Common myeloid progenitor, CD34-positive (primary cell): ENCODE data around the gene MN1.

Experiments used
- CTCF ChIA-PET: fragments of 350-600 bp; sonication (Branson Sonifier 250); formaldehyde crosslinking; loops from one replicate; lab custom pipeline; 2021; ENCODE audit warnings: antibody characterized with exemption; lab: Charles Lee
- POLR2A ChIA-PET: fragments of 350-600 bp; sonication (Branson Sonifier 250); formaldehyde crosslinking; loops from one replicate; lab custom pipeline; 2021; ENCODE audit warnings: antibody characterized with exemption; lab: Charles Lee
- DNase-seq, 3 donors: peaks; one replicate each; pipeline versions ENCODE4 v3.0.0 to v3.0.0-alpha.2; 2013
- H3K27ac ChIP-seq, 2 experiments: 1 replicate in 1 of 2; 2 replicates in 1 of 2; pipeline ENCODE4 v1.7.0; 2013; ENCODE audit warnings: inconsistent platforms in 2 of 2, low read length in 2 of 2, mild to moderate bottlenecking in 2 of 2, low read depth in 1 of 2, moderate library complexity in 1 of 2; ENCODE audit not compliant: severe bottlenecking in 2 of 2, insufficient read depth in 1 of 2, poor library complexity in 1 of 2
- H3K27me3 ChIP-seq, 5 experiments: replicated peaks in 2 of 5; 1 replicate in 3 of 5; 2 replicates in 2 of 5; pipeline versions ENCODE4 v1.6.1 to v1.7.0; 2013; ENCODE audit warnings: low read length in 4 of 5, mild to moderate bottlenecking in 2 of 5, moderate library complexity in 2 of 5, inconsistent platforms in 1 of 5; ENCODE audit not compliant: insufficient read depth in 5 of 5, control insufficient read depth in 4 of 5
- H3K36me3 ChIP-seq, 4 experiments: 1 replicate in 2 of 4; 2 replicates in 2 of 4; pipeline versions ENCODE4 v1.6.1 to v1.7.0; 2013; ENCODE audit warnings: low read length in 3 of 4, control low read depth in 1 of 4, mild to moderate bottlenecking in 1 of 4; ENCODE audit not compliant: control insufficient read depth in 4 of 4, insufficient read depth in 4 of 4
- H3K4me1 ChIP-seq, 4 experiments: 1 replicate in 3 of 4; 2 replicates in 1 of 4; pipeline versions ENCODE4 v1.6.1 to v1.7.1; 2013; ENCODE audit warnings: low read length in 3 of 4, mild to moderate bottlenecking in 3 of 4, control low read depth in 1 of 4, inconsistent platforms in 1 of 4, moderate library complexity in 1 of 4; ENCODE audit not compliant: control insufficient read depth in 4 of 4, insufficient read depth in 4 of 4; ENCODE audit errors: control extremely low read depth in 1 of 4
- H3K4me3 ChIP-seq, 7 experiments: 1 replicate in 4 of 7; 2 replicates in 3 of 7; pipeline versions ENCODE4 v1.5.1 to v1.7.0; 2013; ENCODE audit warnings: mild to moderate bottlenecking in 7 of 7, low read length in 6 of 7, moderate library complexity in 6 of 7, inconsistent platforms in 2 of 7, low read depth in 2 of 7, control low read depth in 1 of 7; ENCODE audit not compliant: insufficient read depth in 4 of 7, control insufficient read depth in 1 of 7; ENCODE audit errors: extremely low read depth in 1 of 7
- H3K9me3 ChIP-seq, 5 experiments: 1 replicate in 4 of 5; 2 replicates in 1 of 5; pipeline versions ENCODE4 v1.6.1 to v1.7.1; 2013; ENCODE audit warnings: low read length in 4 of 5, mild to moderate bottlenecking in 2 of 5, inconsistent platforms in 1 of 5, low read depth in 1 of 5, moderate library complexity in 1 of 5; ENCODE audit not compliant: control insufficient read depth in 4 of 5, insufficient read depth in 2 of 5; ENCODE audit errors: control extremely low read depth in 1 of 5
- WGBS: methylation state at CpG from one replicate; pipeline ENCODE4 v1.1.5; 2013; ENCODE audit not compliant: insufficient coverage; 5-methylcytosine and 5-hydroxymethylcytosine counted together

Gene MN1

DNA sequence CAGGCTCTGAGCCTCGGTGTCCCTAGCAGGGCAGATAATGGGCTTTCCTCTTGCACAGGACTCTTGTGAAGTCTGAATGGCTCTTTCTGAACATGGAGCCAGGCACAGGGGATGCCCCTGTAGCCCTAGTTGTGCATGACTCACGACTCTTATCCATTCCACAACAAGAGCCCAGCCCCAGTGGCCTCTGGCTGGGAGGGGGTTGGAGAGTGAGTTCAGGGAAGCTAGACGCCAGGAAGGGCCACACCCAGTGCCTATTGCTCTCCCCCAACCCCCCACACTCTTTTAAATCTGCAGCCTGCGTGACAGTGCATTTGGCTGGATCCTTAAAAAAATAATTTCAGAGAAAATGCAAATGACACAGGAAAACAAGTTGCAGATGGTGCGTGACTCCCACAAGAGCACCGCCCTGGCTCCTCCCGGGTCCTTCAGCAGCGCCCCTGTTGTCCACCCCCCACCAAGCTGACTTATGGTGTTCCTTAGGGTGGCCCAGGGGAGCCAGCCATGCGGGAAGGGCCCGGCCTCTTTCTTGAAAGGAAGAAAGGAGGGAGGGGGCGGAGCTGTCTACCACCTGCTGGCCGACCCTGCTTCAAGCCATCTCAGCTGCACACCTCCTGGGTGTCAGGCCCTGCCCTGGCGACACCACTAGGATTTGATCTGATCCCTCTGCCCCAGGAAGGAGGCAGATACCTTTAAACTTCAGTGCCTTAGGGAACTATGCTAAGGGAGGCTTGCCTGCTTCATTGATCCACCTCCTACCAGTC lies 74.7 kb downstream of the MN1 start:
- CTCF ChIA-PET: interaction anchor here (0.6 kb wide), 1 partner anchor 80 kb away, joined by 3 read pairs; no protein-coding TSS in a partner anchor
- POLR2A ChIA-PET: no interaction called here
- peaks cover 0 to 5% (median 0%) of the 10 kb centered on the region in 5 experiments for H3K9me3 ChIP-seq
- 39% methylated on average over 6 of the region's 13 CpGs for WGBS
- H3K4me3 ChIP-seq: peak overlapping the region in 1 of 7 experiments; percentile 2
- no peak overlapping the region for H3K27ac ChIP-seq
- DNase-seq: peak; percentile 36 to 88 (median 77)
- no peaks in the 10 kb centered on the region for H3K36me3 ChIP-seq
- peaks cover 0 to 22% (median 13%) of the 10 kb centered on the region in 4 experiments for H3K4me1 ChIP-seq
- H3K27me3 ChIP-seq: no peaks in the 10 kb centered on the region

- Histone ChIP-seq H3K27me3 (no peaks in the 10 kb centered on the region), H3K36me3 (no peaks in the 10 kb centered on the region), H3K4me1 (peaks cover 0 to 22% (median 13%) of the 10 kb centered on the region in 4 experiments), H3K4me3 (peak overlapping the region in 1 of 7 experiments; percentile 2), H3K27ac (no peak overlapping the region), H3K9me3 (peaks cover 0 to 5% (median 0%) of the 10 kb centered on the region in 5 experiments)
- CTCF ChIA-PET: no interaction called here
- WGBS: 90% methylated on average over 4 of the region's 5 CpGs
- no peak for DNase-seq
- POLR2A ChIA-PET: no interaction called here
These were observed 75.2 kb downstream of the MN1 start for GRCh38 chr22:27726331-27726685.

DNA sequence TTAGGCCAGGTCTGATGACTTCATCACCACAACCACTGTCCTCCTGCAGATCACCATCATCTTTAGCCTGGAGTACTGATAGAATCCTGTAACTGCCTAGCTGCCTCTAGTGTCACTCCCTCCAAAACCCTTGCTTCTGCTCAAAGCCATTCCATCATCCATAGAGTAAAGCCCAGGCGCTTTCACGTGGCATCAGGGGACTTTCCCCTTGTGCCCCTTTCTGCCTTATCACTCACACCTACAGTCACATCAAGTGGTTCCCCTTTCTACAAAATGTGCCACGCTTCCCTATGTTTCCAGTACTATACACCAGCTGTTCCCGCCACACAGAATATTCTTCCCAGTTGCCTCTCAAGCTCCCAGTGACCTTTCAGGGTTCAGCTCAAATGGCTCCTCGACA lies 75.9 kb downstream of the MN1 start:
- peak in 2 of 3 donors; percentile 70 to 79 for DNase-seq
- ChIA-PET POLR2A (no interaction called here), CTCF (no interaction called here)
- no peak overlapping the region for H3K4me3 ChIP-seq
- WGBS: 33% methylated on average over 3 of the region's 5 CpGs
- H3K27me3 ChIP-seq: no peaks in the 10 kb centered on the region
- no peaks in the 10 kb centered on the region for H3K36me3 ChIP-seq
- peaks cover 0 to 22% (median 13%) of the 10 kb centered on the region in 4 experiments for H3K4me1 ChIP-seq
- peaks cover 0 to 5% (median 0%) of the 10 kb centered on the region in 5 experiments for H3K9me3 ChIP-seq
- H3K27ac ChIP-seq: no peak overlapping the region

DNA sequence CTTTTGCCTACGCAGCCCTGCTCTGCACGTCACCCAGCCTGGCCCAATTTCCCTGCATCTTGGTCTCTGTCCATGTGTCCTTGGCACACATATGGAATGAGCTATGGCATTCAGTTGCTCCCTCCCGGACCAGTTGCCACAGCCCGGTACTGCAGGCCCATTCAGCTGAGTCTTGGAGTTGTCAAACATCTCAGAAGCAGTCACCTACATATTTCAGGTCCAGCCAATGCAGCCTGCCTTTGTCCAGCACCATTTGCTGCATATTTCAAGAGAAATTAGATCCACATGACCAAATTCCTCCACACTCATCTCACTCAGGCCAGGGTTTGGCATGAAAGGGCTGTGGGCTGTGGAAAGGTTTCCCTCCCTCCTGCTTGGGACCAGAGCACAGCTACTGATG lies 76.8 kb downstream of the MN1 start:
- 99% methylated on average over 4 of the region's 4 CpGs for WGBS
- Histone ChIP-seq H3K9me3 (peaks cover 0 to 5% (median 0%) of the 10 kb centered on the region in 5 experiments), H3K4me3 (no peak overlapping the region), H3K27ac (no peak overlapping the region), H3K27me3 (no peaks in the 10 kb centered on the region), H3K4me1 (peaks cover 0 to 26% (median 16%) of the 10 kb centered on the region in 4 experiments), H3K36me3 (no peaks in the 10 kb centered on the region)
- ChIA-PET POLR2A (no interaction called here), CTCF (interaction anchor here (0.7 to 4.1 kb wide), 2 partner anchors 12 to 100 kb away, joined by 3 to 16 read pairs; no protein-coding TSS in a partner anchor)
- DNase-seq: no peak

DNA sequence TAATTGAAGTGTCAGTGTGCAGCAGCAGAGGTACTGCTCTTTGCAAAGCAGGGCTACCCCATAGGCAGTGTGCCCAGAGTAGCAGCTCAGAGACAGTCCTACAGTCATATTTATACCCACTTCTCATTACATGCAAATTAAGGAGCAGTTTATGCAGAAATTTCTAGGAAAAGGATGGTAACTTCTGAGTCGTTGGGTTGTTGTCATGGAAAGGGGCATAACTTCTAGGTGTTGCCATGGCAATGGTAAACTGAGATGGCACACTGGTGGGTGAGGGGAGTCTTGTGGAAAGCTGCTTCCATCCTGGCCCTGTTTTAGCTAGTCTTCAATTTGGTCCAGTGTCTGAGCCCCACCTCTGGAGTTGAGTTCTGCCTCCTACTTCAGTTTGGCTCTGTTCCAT lies 77.4 kb downstream of the MN1 start:
- WGBS: 86% methylated on average over 1 of the region's 1 CpG
- ChIA-PET POLR2A (no interaction called here), CTCF (interaction anchor here (0.7 to 4.1 kb wide), 4 partner anchors 9 to 101 kb away, joined by 3 to 16 read pairs (median 4); no protein-coding TSS in a partner anchor)
- Histone ChIP-seq H3K4me1 (peaks cover 0 to 28% (median 20%) of the 10 kb centered on the region in 4 experiments), H3K27me3 (no peaks in the 10 kb centered on the region), H3K36me3 (no peaks in the 10 kb centered on the region), H3K9me3 (peaks cover 0 to 5% (median 0%) of the 10 kb centered on the region in 5 experiments), H3K27ac (no peak overlapping the region), H3K4me3 (no peak overlapping the region)
- no peak for DNase-seq

- peak in 2 of 3 donors; percentile 36 to 51 for DNase-seq
- ChIA-PET POLR2A (no interaction called here), CTCF (interaction anchor here (0.6 to 4.1 kb wide), 5 partner anchors 8 to 101 kb away, joined by 3 to 16 read pairs (median 4); no protein-coding TSS in a partner anchor)
- Histone ChIP-seq H3K4me3 (no peak overlapping the region), H3K27me3 (no peaks in the 10 kb centered on the region), H3K4me1 (peaks cover 0 to 28% (median 20%) of the 10 kb centered on the region in 4 experiments), H3K27ac (no peak overlapping the region), H3K9me3 (peaks cover 0 to 5% (median 0%) of the 10 kb centered on the region in 5 experiments), H3K36me3 (no peaks in the 10 kb centered on the region)
- WGBS: 33% methylated on average over 1 of the region's 2 CpGs
These were observed 77.8 kb downstream of the MN1 start for GRCh38 chr22:27723708-27724107.

GRCh38 chr22:27723158-27723557 lies 78.4 kb downstream of the MN1 start:
- Histone ChIP-seq H3K4me3 (no peak overlapping the region), H3K4me1 (peaks cover 0 to 28% (median 20%) of the 10 kb centered on the region in 4 experiments), H3K9me3 (peaks cover 0 to 5% (median 0%) of the 10 kb centered on the region in 5 experiments), H3K27ac (no peak overlapping the region), H3K27me3 (no peaks in the 10 kb centered on the region), H3K36me3 (no peaks in the 10 kb centered on the region)
- POLR2A ChIA-PET: no interaction called here
- no peak for DNase-seq
- 60% methylated on average over 1 of the region's 1 CpG for WGBS
- CTCF ChIA-PET: interaction anchor here (0.6 to 4.1 kb wide), 4 partner anchors 8 to 25 kb away, joined by 3 to 16 read pairs (median 4); no protein-coding TSS in a partner anchor
